Mesenchymal stem cell (in vitro differentiated cells and primary cell): Measurements from ENCODE around the gene DLGAP5.

ENCODE experiments used
- DNase-seq: peaks from one replicate; pipeline ENCODE4 v3.0.0-alpha.2; 2013
- H2AFZ ChIP-seq: one replicate; pipeline ENCODE4 v1.6.1; 2013; ENCODE audit warnings: low read depth, mild to moderate bottlenecking, control low read depth, inconsistent platforms, low read length, moderate library complexity
- H2AK5ac ChIP-seq: 2 replicates; pipeline ENCODE4 v1.6.1; 2013; ENCODE audit warnings: low read length, moderate library complexity, mild to moderate bottlenecking, inconsistent platforms; ENCODE audit not compliant: severe bottlenecking
- H2BK120ac ChIP-seq: one replicate; pipeline ENCODE4 v1.6.1; 2013; ENCODE audit warnings: low read depth, mild to moderate bottlenecking, inconsistent platforms, low read length, moderate library complexity
- H2BK12ac ChIP-seq, 2 experiments: one replicate each; pipeline ENCODE4 v1.6.1; 2013; ENCODE audit warnings: inconsistent platforms in 2 of 2, low read length in 2 of 2, mild to moderate bottlenecking in 2 of 2, moderate library complexity in 2 of 2, control low read depth in 1 of 2
- H2BK15ac ChIP-seq: one replicate; pipeline ENCODE4 v1.6.1; 2013; ENCODE audit warnings: mild to moderate bottlenecking, low read depth, inconsistent platforms; ENCODE audit not compliant: poor library complexity, severe bottlenecking
- H2BK5ac ChIP-seq: 2 replicates; pipeline ENCODE4 v1.6.1; 2013; ENCODE audit warnings: low read depth, mild to moderate bottlenecking, low read length, control low read depth, inconsistent platforms; ENCODE audit not compliant: poor library complexity, severe bottlenecking
- H3K14ac ChIP-seq, 2 experiments: one replicate each; pipeline ENCODE4 v1.6.1; 2013; ENCODE audit warnings: inconsistent platforms in 2 of 2, low read length in 2 of 2, control low read depth in 1 of 2, mild to moderate bottlenecking in 1 of 2, moderate library complexity in 1 of 2
- H3K18ac ChIP-seq, 2 experiments: one replicate each; pipeline ENCODE4 v1.6.1; 2013; ENCODE audit warnings: inconsistent platforms in 2 of 2, low read length in 2 of 2, control low read depth in 1 of 2, low read depth in 1 of 2, mild to moderate bottlenecking in 1 of 2
- H3K23ac ChIP-seq, 2 experiments: one replicate each; pipeline ENCODE4 v1.6.1; 2013; ENCODE audit warnings: inconsistent platforms in 2 of 2, low read length in 2 of 2, mild to moderate bottlenecking in 2 of 2, moderate library complexity in 2 of 2, control low read depth in 1 of 2
- H3K27ac ChIP-seq: 2 replicates; pipeline ENCODE4 v1.5.1; 2013; ENCODE audit warnings: mild to moderate bottlenecking, moderate library complexity, low read length, control low read depth, inconsistent platforms; ENCODE audit not compliant: poor library complexity, severe bottlenecking
- H3K27me3 ChIP-seq, 2 experiments: 2 replicates each; pipeline versions ENCODE4 v1.6.1 to v1.7.0; 2013; ENCODE audit warnings: low read length in 2 of 2, mild to moderate bottlenecking in 2 of 2, moderate library complexity in 2 of 2, control low read depth in 1 of 2, inconsistent platforms in 1 of 2; ENCODE audit not compliant: control insufficient read depth in 1 of 2, insufficient read depth in 1 of 2
- H3K36me3 ChIP-seq, 2 experiments: 2 replicates each; pipeline versions ENCODE4 v1.6.1 to v1.7.0; 2013; ENCODE audit warnings: low read length in 2 of 2, control low read depth in 1 of 2, inconsistent platforms in 1 of 2, low read depth in 1 of 2, mild to moderate bottlenecking in 1 of 2; ENCODE audit not compliant: insufficient read depth in 2 of 2, control insufficient read depth in 1 of 2
- H3K4ac ChIP-seq, 2 experiments: one replicate each; pipeline ENCODE4 v1.6.1; 2013; ENCODE audit warnings: inconsistent platforms in 2 of 2, low read length in 2 of 2, mild to moderate bottlenecking in 2 of 2, moderate library complexity in 2 of 2, control low read depth in 1 of 2, low read depth in 1 of 2
- H3K4me1 ChIP-seq: 2 replicates; pipeline ENCODE4 v1.6.1; 2013; ENCODE audit warnings: low read depth, low read length, control low read depth; ENCODE audit not compliant: control insufficient read depth, insufficient read depth
- H3K4me2 ChIP-seq: 2 replicates; pipeline ENCODE4 v1.6.1; 2013; ENCODE audit warnings: low read length, mild to moderate bottlenecking, inconsistent platforms; ENCODE audit not compliant: poor library complexity, severe bottlenecking
- H3K4me3 ChIP-seq, 2 experiments: 2 replicates each; pipeline versions ENCODE4 v1.5.1 to v1.7.0; 2013; ENCODE audit warnings: low read length in 2 of 2, mild to moderate bottlenecking in 2 of 2, control low read depth in 1 of 2, low read depth in 1 of 2; ENCODE audit not compliant: insufficient read depth in 1 of 2
- H3K79me1 ChIP-seq: replicated peaks from 2 replicates; pipeline ENCODE4 v1.6.1; 2013; ENCODE audit warnings: mild to moderate bottlenecking, control low read depth, low read length, inconsistent platforms; ENCODE audit not compliant: poor library complexity, severe bottlenecking
- H3K9ac ChIP-seq: 2 replicates; pipeline ENCODE4 v1.7.0; 2013; ENCODE audit warnings: mild to moderate bottlenecking, low read length, moderate library complexity
- H3K9me3 ChIP-seq: 2 replicates; pipeline ENCODE4 v1.7.0; 2013; ENCODE audit warnings: mild to moderate bottlenecking, low read length; ENCODE audit not compliant: control insufficient read depth
- H4K8ac ChIP-seq: one replicate; pipeline ENCODE4 v1.6.1; 2013; ENCODE audit warnings: inconsistent platforms, mild to moderate bottlenecking, low read length, moderate library complexity
- H4K91ac ChIP-seq: one replicate; pipeline ENCODE4 v1.6.1; 2013; ENCODE audit warnings: mild to moderate bottlenecking, low read length, inconsistent platforms
- WGBS: methylation state at CpG from one replicate; pipeline ENCODE4 v1.1.7; 2013; ENCODE audit warnings: mixed read lengths; 5-methylcytosine and 5-hydroxymethylcytosine counted together

The DLGAP5 gene

GRCh38 chr14:55198749-55199148, 7.4 kb upstream of the DLGAP5 start:
- H4K8ac ChIP-seq = no peak overlapping the region
- H3K4ac ChIP-seq = no peak overlapping the region
- no peaks in the 10 kb centered on the region for H3K36me3 ChIP-seq
- H2BK12ac ChIP-seq = no peak overlapping the region
- H3K4me2 ChIP-seq = no peak overlapping the region
- H3K18ac ChIP-seq = no peak overlapping the region
- no peak for DNase-seq
- no peak overlapping the region for H3K14ac ChIP-seq
- H3K9me3 ChIP-seq = no peaks in the 10 kb centered on the region
- no peak overlapping the region for H3K27ac ChIP-seq
- H3K79me1 ChIP-seq = no peaks in the 10 kb centered on the region
- no peak overlapping the region for H3K9ac ChIP-seq
- 82% methylated on average over 2 of the region's 2 CpGs for WGBS
- H2BK120ac ChIP-seq = no peak overlapping the region
- no peak overlapping the region for H3K4me3 ChIP-seq
- H2AFZ ChIP-seq = no peak overlapping the region
- H2AK5ac ChIP-seq = no peak overlapping the region
- no peak overlapping the region for H3K23ac ChIP-seq
- no peak overlapping the region for H4K91ac ChIP-seq
- no peaks in the 10 kb centered on the region for H3K27me3 ChIP-seq
- no peak overlapping the region for H2BK15ac ChIP-seq
- no peak overlapping the region for H2BK5ac ChIP-seq
- H3K4me1 ChIP-seq = peaks cover 4% of the 10 kb centered on the region

- Histone ChIP-seq H3K4me1 (no peaks in the 10 kb centered on the region), H4K8ac (no peak overlapping the region), H2BK15ac (no peak overlapping the region), H3K18ac (no peak overlapping the region), H4K91ac (no peak overlapping the region), H3K27me3 (no peaks in the 10 kb centered on the region), H3K9me3 (no peaks in the 10 kb centered on the region), H2BK5ac (no peak overlapping the region), H3K27ac (no peak overlapping the region), H2AFZ (no peak overlapping the region), H2AK5ac (no peak overlapping the region), H3K14ac (no peak overlapping the region), H2BK120ac (no peak overlapping the region), H3K4ac (no peak overlapping the region), H3K4me3 (no peak overlapping the region), H3K36me3 (no peaks in the 10 kb centered on the region), H3K23ac (no peak overlapping the region), H3K4me2 (no peak overlapping the region), H3K79me1 (peaks cover 9% of the 10 kb centered on the region), H2BK12ac (no peak overlapping the region), H3K9ac (no peak overlapping the region)
- WGBS = 96% methylated on average over 5 of the region's 5 CpGs
- no peak for DNase-seq
Observed at GRCh38 chr14:55194656-55195355, 3.4 kb upstream of the DLGAP5 start.

- Histone ChIP-seq H2AFZ (no peak overlapping the region), H3K23ac (no peak overlapping the region), H3K4ac (no peak overlapping the region), H3K18ac (peak overlapping the region in 1 of 2 experiments; percentile 85), H4K8ac (peak overlapping the region; percentile 77), H3K27me3 (no peaks in the 10 kb centered on the region), H3K14ac (no peak overlapping the region), H3K27ac (peak overlapping the region; percentile 26), H2AK5ac (no peak overlapping the region), H2BK15ac (no peak overlapping the region), H3K4me1 (no peaks in the 10 kb centered on the region), H3K36me3 (no peaks in the 10 kb centered on the region), H2BK12ac (no peak overlapping the region), H4K91ac (no peak overlapping the region), H3K4me3 (peak overlapping the region; percentile 59 to 95), H3K9ac (peak overlapping the region; percentile 88), H3K79me1 (peaks cover 11% of the 10 kb centered on the region), H3K9me3 (no peaks in the 10 kb centered on the region), H3K4me2 (peak overlapping the region; percentile 66), H2BK120ac (peak overlapping the region; percentile 30), H2BK5ac (no peak overlapping the region)
- WGBS = 63% methylated on average over 4 of the region's 11 CpGs
- DNase-seq = no peak
Observed at GRCh38 chr14:55192054-55192621, 753 bp upstream of the DLGAP5 start.

GRCh38 chr14:55190906-55191202, 531 bp downstream of the DLGAP5 start:
- H3K18ac ChIP-seq = no peak overlapping the region
- no peak overlapping the region for H2BK5ac ChIP-seq
- H2AFZ ChIP-seq = peak overlapping the region; percentile 20
- no peaks in the 10 kb centered on the region for H3K36me3 ChIP-seq
- no peak overlapping the region for H4K91ac ChIP-seq
- no peak overlapping the region for H3K4ac ChIP-seq
- DNase-seq = no peak
- no peak overlapping the region for H2BK12ac ChIP-seq
- no peak overlapping the region for H2BK15ac ChIP-seq
- no peaks in the 10 kb centered on the region for H3K9me3 ChIP-seq
- 5% methylated on average over 8 of the region's 8 CpGs for WGBS
- no peaks in the 10 kb centered on the region for H3K4me1 ChIP-seq
- H3K27me3 ChIP-seq = no peaks in the 10 kb centered on the region
- H3K23ac ChIP-seq = no peak overlapping the region
- peak overlapping the region; percentile 77 to 95 for H3K4me3 ChIP-seq
- no peak overlapping the region for H3K27ac ChIP-seq
- H3K14ac ChIP-seq = no peak overlapping the region
- H3K79me1 ChIP-seq = peaks cover 17% of the 10 kb centered on the region
- peak overlapping the region; percentile 84 for H3K4me2 ChIP-seq
- H4K8ac ChIP-seq = no peak overlapping the region
- H2BK120ac ChIP-seq = no peak overlapping the region
- H2AK5ac ChIP-seq = no peak overlapping the region
- peak overlapping the region; percentile 88 for H3K9ac ChIP-seq
